ENCODE results near the gene CELF2.

DNA sequence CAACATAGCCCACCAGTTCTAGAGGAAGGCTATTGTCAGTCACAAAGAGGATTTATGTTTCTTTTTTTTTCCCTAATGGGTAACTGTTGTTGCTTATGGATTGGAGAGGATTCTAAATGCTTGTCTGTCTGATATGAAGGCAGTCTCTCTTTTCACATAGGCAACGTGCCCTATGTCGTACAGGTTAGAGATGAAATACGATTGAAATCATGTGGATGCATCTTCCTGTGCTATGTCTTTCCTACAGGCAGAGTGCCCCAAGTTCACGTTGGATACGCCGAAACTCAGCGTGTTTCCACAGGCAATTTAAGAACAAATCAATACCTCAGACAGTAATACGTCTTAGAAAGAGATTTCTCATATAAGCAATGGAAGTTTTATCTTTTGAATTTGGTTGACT lies 93.8 kb downstream of the CELF2 start:
- TF ChIP-seq, protein P1, sequence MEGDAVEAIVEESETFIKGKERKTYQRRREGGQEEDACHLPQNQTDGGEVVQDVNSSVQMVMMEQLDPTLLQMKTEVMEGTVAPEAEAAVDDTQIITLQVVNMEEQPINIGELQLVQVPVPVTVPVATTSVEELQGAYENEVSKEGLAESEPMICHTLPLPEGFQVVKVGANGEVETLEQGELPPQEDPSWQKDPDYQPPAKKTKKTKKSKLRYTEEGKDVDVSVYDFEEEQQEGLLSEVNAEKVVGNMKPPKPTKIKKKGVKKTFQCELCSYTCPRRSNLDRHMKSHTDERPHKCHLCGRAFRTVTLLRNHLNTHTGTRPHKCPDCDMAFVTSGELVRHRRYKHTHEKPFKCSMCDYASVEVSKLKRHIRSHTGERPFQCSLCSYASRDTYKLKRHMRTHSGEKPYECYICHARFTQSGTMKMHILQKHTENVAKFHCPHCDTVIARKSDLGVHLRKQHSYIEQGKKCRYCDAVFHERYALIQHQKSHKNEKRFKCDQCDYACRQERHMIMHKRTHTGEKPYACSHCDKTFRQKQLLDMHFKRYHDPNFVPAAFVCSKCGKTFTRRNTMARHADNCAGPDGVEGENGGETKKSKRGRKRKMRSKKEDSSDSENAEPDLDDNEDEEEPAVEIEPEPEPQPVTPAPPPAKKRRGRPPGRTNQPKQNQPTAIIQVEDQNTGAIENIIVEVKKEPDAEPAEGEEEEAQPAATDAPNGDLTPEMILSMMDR (IDR thresholded peaks at IDR 0.05; ENCODE audit: borderline replicate concordance, extremely low read depth, low read length, poor library complexity, severe bottlenecking), result no peak
- no peak for TF ChIP-seq EZH2 (IDR thresholded peaks at IDR 0.05; ENCODE audit: borderline replicate concordance, low read depth, low read length, severe bottlenecking)

Data from DND-41 (cell line).